HepG2 (cell line): ENCODE results near the gene AIP. TPM values are rescaled to one million over a fixed set of nuclear protein-coding genes. Genes with fewer than 3 reads are reported as not detected.

ENCODE experiments used
- ATAC-seq: fragments of 200-7000 bp; cut with Tn5 transposase; 3 replicates; pipeline ENCODE4 v1.9.1; 2020; ENCODE audit warnings: mild to moderate bottlenecking, moderate library complexity
- BruUV-seq: library from RNA; stranded (reverse); fragments of 400-500 nt; replicated peaks from 2 replicates; lab custom pipeline; 2021; lab: Mats Ljungman, UMichigan
- CTCF ChIA-PET: fragments of 300-600 bp; formaldehyde crosslinking; extraction: SDS; loops from one replicate; lab custom pipeline; 2021; ENCODE audit warnings: low total read pairs, inconsistent platforms, low intra/inter-chr PET ratio; lab: Yijun Ruan, JAX
- POLR2A ChIA-PET: fragments of 350-600 bp; sonication (Branson Sonifier 250); formaldehyde crosslinking; loops from one replicate; lab custom pipeline; 2020; ENCODE audit warnings: antibody characterized with exemption, inconsistent platforms; lab: Yijun Ruan, JAX
- DNase-seq: peaks from one replicate; pipeline ENCODE4 v3.0.0-alpha.2; 2015; ENCODE audit warnings: low spot score
- FAIRE-seq: peaks from 3 replicates; lab custom pipeline; 2011; peaks lifted over from hg19 to GRCh38; lab: Jason Lieb, UNC
- H2AFZ ChIP-seq: one replicate; pipeline ENCODE4 v1.6.1; 2011; ENCODE audit warnings: low read length, inconsistent platforms
- H3K27ac ChIP-seq: fragments of 300-600 bp; 3 replicates; pipeline ENCODE4 v1.8.0; 2011; ENCODE audit warnings: mixed run types, mild to moderate bottlenecking, mixed read lengths, low read length, inconsistent platforms; ENCODE audit not compliant: insufficient read depth; ENCODE audit errors: extremely low read length
- H3K27me3 ChIP-seq, 2 experiments: fragments of 200-600 bp in 1 of 2; 2 replicates in 1 of 2; 3 replicates in 1 of 2; pipeline versions ENCODE4 v1.6.0 to v1.8.0; 2011; ENCODE audit warnings: low read length in 2 of 2, mild to moderate bottlenecking in 2 of 2, moderate library complexity in 2 of 2, inconsistent platforms in 1 of 2; ENCODE audit not compliant: insufficient read depth in 2 of 2, control insufficient read depth in 1 of 2
- H3K36me3 ChIP-seq, 2 experiments: fragments of 200-600 bp in 1 of 2; replicated peaks in 1 of 2; 2 replicates in 1 of 2; 3 replicates in 1 of 2; pipeline versions ENCODE4 v1.5.1 to v1.8.0; 2011; ENCODE audit warnings: low read length in 2 of 2, inconsistent platforms in 1 of 2; ENCODE audit not compliant: insufficient read depth in 2 of 2, control insufficient read depth in 1 of 2
- H3K4me1 ChIP-seq: 2 replicates; pipeline ENCODE4 v1.5.1; 2012; ENCODE audit warnings: low read length, inconsistent platforms; ENCODE audit not compliant: insufficient read depth
- H3K4me2 ChIP-seq: 2 replicates; pipeline ENCODE4 v1.6.0; 2011; ENCODE audit warnings: low read depth, low read length, inconsistent platforms
- H3K4me3 ChIP-seq, 3 experiments: fragments of 200-600 bp in 1 of 3; sonication (generic), shearing (Covaris generic) in 1 of 3; replicated peaks in 1 of 3; 2 replicates each; pipeline ENCODE4 v1.5.1; 2011 to 2016; ENCODE audit warnings: low read length in 3 of 3, inconsistent platforms in 2 of 3, low read depth in 2 of 3, mild to moderate bottlenecking in 2 of 3, control low read depth in 1 of 3, mixed read lengths in 1 of 3; ENCODE audit not compliant: insufficient read depth in 1 of 3
- H3K79me2 ChIP-seq: one replicate; pipeline ENCODE4 v1.6.1; 2011; ENCODE audit warnings: low read length, inconsistent platforms; ENCODE audit not compliant: insufficient read depth
- H3K9ac ChIP-seq: 2 replicates; pipeline ENCODE4 v1.6.0; 2011; ENCODE audit warnings: mild to moderate bottlenecking, low read depth, low read length, inconsistent platforms; ENCODE audit not compliant: insufficient read depth
- H3K9me3 ChIP-seq: 2 replicates; pipeline ENCODE4 v1.5.1; 2012; ENCODE audit warnings: mild to moderate bottlenecking, low read length
- H4K20me1 ChIP-seq: 2 replicates; pipeline ENCODE4 v1.6.0; 2011; ENCODE audit warnings: inconsistent platforms, mild to moderate bottlenecking, low read length, moderate library complexity; ENCODE audit not compliant: insufficient read depth
- DNMT1 ChIP-seq: sonication (generic); formaldehyde crosslinking; IDR thresholded peaks from 2 replicates; pipeline ENCODE4 v1.5.1; 2020; ENCODE audit warnings: mild to moderate bottlenecking, missing genetic modification reagents
- HIVEP1 ChIP-seq: sonication (generic); formaldehyde crosslinking; IDR thresholded peaks from 2 replicates; pipeline ENCODE4 v1.4.0; 2020; ENCODE audit warnings: mild to moderate bottlenecking, missing genetic modification reagents
- KDM6A ChIP-seq: IDR thresholded peaks from 2 replicates; pipeline ENCODE4 v1.6.1; 2016; ENCODE audit warnings: low read depth
- NKX3-1 ChIP-seq: sonication (generic); formaldehyde crosslinking; IDR thresholded peaks from 2 replicates; pipeline ENCODE4 v1.5.0; 2020; ENCODE audit warnings: missing genetic modification reagents
- PPARG ChIP-seq: conservative IDR thresholded peaks from 2 replicates; pipeline ENCODE4 v1.6.1; 2016; ENCODE audit warnings: missing biosample characterization, missing genetic modification reagents
- RBM39 ChIP-seq: fragments of 200-400 bp; formaldehyde crosslinking; IDR thresholded peaks from one replicate; pipeline ENCODE4 v1.6.1; 2018; ENCODE audit warnings: antibody characterized with exemption, mild to moderate bottlenecking, low read depth, low read length; ENCODE audit not compliant: poor library complexity, severe bottlenecking
- SKIL ChIP-seq: sonication (generic); formaldehyde crosslinking; IDR thresholded peaks from 2 replicates; pipeline ENCODE4 v1.8.0; 2022; ENCODE audit warnings: missing genetic modification reagents, mild to moderate bottlenecking, moderate library complexity, borderline replicate concordance
- ZNF235 ChIP-seq: sonication (generic); formaldehyde crosslinking; IDR thresholded peaks from 2 replicates; pipeline ENCODE4 v1.8.1; 2023; ENCODE audit warnings: mild to moderate bottlenecking, missing genetic modification reagents, borderline replicate concordance
- ZNF468 ChIP-seq: sonication (generic); formaldehyde crosslinking; IDR thresholded peaks from 2 replicates; pipeline ENCODE4 v1.8.0; 2022; ENCODE audit warnings: mild to moderate bottlenecking, moderate library complexity, missing genetic modification reagents
- ZNF547 ChIP-seq: sonication (generic); formaldehyde crosslinking; IDR thresholded peaks from 2 replicates; pipeline ENCODE4 v1.5.1; 2020; ENCODE audit warnings: mild to moderate bottlenecking, missing genetic modification reagents
- ZNF737 ChIP-seq: sonication (generic); formaldehyde crosslinking; IDR thresholded peaks from 2 replicates; pipeline ENCODE4 v1.5.0; 2020; ENCODE audit warnings: missing genetic modification reagents, mild to moderate bottlenecking, borderline replicate concordance
- WGBS: methylation state at CpG from one replicate; pipeline ENCODE4 v1.1.6; 2017; ENCODE audit warnings: low lambda C conversion rate; 5-methylcytosine and 5-hydroxymethylcytosine counted together
- in situ Hi-C: cut with HindIII; loops from 2 replicates; pipeline ENCODE4 v1.10.0; 2017; ENCODE audit warnings: low pct_unique_long_range_greater_than_20kb; ENCODE audit not compliant: extremely low pct_ligation_motif_present
- intact Hi-C: fragments of 100-400 bp; cut with micrococcal nuclease; formaldehyde crosslinking; loops from one replicate; pipeline ENCODE4 v1.10.0; 2022; ENCODE audit not compliant: unreplicated experiment
- polyA plus RNA-seq, 8 experiments: library from polyadenylated mRNA; depleted of rRNA in 3 of 8; stranded (reverse) in 7 of 8; unstranded in 1 of 8; fragments of >200 nt; fragmentation: Illumina TruSeq in 4 of 8; extraction: Trizol in 4 of 8; gene quantifications; 2 replicates each; pipeline versions ENCODE4 v1.2.1 to v1.2.3, GENCODE V29; 2011 to 2016; ENCODE audit warnings: low read depth in 4 of 8, missing spikeins in 1 of 8, mixed read lengths in 1 of 8; ENCODE audit not compliant: insufficient read depth in 1 of 8
- total RNA-seq, 5 experiments: library from RNA; depleted of rRNA; stranded (reverse); fragments of >200 nt; fragmentation: Illumina TruSeq; extraction: Trizol; gene quantifications; 2 replicates each; pipeline ENCODE4 v1.2.3, GENCODE V29; 2016; ENCODE audit warnings: low read depth in 1 of 5
- TF ChIP-seq, protein P1 (sequence below): sonication (generic); formaldehyde crosslinking; IDR thresholded peaks from 2 replicates; pipeline ENCODE4; 2020; ENCODE audit warnings: missing genetic modification reagents, mild to moderate bottlenecking, borderline replicate concordance
- TF ChIP-seq, protein P2 (sequence below): sonication (generic); formaldehyde crosslinking; IDR thresholded peaks from 2 replicates; pipeline ENCODE4 v1.4.0; 2020; ENCODE audit warnings: missing genetic modification reagents

The AIP gene
- total and polyA plus RNA-seq, 2 of the 13 experiments (the other 11 are each of a cell fraction or from before 2014, with no cell fraction given): 51.8 to 110 TPM

DNA sequence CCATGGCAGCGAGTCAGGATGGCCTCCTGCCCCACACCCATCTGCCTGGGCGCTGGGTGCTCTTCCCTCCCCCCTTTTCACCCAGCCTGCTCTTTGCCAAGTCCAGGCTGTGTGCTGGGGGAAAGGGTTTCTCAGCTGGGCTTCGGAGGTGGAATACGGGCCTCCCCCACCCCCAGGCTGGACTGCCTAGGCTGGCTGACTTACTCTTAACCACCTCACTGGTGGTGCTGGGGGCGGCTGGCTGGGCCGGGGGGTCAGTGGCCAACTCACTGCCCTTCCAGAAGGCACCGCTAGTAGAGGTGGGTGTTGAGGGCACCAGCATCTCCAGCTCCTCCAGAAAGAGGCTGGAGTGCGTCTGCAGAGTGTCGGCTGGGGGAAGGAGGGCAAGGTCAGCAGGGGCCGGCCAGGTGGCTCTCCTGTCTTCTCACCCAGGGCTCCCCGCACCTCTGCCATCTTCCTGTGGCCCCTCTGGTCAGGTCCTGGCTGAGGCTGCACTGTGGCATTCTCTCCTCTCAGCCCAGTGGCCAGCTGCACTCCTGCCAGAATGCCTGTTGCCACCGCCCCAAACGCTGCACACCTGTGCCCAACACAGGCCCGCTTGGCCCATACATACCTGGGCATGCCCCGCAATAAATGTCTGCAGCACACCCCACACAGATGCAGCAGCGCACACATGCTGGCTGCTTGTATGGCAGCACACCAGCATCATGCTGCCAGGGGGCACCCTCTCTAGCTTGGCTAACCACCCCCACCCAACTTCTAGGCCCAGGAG lies 12.6 kb downstream of the AIP start (continued):
- TF ChIP-seq, protein P1, sequence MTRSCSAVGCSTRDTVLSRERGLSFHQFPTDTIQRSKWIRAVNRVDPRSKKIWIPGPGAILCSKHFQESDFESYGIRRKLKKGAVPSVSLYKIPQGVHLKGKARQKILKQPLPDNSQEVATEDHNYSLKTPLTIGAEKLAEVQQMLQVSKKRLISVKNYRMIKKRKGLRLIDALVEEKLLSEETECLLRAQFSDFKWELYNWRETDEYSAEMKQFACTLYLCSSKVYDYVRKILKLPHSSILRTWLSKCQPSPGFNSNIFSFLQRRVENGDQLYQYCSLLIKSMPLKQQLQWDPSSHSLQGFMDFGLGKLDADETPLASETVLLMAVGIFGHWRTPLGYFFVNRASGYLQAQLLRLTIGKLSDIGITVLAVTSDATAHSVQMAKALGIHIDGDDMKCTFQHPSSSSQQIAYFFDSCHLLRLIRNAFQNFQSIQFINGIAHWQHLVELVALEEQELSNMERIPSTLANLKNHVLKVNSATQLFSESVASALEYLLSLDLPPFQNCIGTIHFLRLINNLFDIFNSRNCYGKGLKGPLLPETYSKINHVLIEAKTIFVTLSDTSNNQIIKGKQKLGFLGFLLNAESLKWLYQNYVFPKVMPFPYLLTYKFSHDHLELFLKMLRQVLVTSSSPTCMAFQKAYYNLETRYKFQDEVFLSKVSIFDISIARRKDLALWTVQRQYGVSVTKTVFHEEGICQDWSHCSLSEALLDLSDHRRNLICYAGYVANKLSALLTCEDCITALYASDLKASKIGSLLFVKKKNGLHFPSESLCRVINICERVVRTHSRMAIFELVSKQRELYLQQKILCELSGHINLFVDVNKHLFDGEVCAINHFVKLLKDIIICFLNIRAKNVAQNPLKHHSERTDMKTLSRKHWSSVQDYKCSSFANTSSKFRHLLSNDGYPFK (CRISPR knock-in tag): no peak
- no peak for TF ChIP-seq KDM6A
- no peak for TF ChIP-seq RBM39
- TF ChIP-seq ZNF547 (CRISPR knock-in tag): no peak

DNA sequence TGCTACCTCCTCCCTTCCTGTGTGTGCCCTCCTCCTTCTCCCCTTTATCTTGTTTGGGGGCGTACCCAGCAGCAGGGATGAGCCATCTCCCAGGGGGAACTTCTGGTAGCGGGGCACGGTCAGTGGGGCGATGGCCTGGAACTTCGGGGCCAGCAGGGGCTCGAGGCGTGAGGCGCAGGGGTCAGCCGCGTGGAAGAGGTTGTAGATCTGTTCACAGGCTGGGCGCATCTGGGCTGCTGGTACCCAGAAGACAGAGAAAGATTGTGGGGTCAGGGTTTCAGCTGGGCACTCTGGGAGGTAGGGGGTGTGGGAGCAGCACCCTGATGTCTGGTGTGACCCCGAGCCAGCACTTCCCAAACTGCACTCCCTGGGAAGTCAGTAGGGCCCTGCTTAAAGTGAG lies 13.3 kb downstream of the AIP start:
- no TSS peak for BruUV-seq
- Histone ChIP-seq H3K4me3 (no peak overlapping the region), H3K9me3 (no peaks in the 10 kb centered on the region), H3K27ac (no peak overlapping the region), H3K9ac (no peak overlapping the region), H3K36me3 (peaks cover 1 to 3% of the 10 kb centered on the region in 2 experiments; a peak in 2 of 5 replicates), H4K20me1 (no peaks in the 10 kb centered on the region), H3K27me3 (no peaks in the 10 kb centered on the region), H3K79me2 (no peaks in the 10 kb centered on the region), H3K4me1 (no peaks in the 10 kb centered on the region), H3K4me2 (no peak overlapping the region), H2AFZ (no peak overlapping the region)
- in situ Hi-C loops: no loop called here
- DNase-seq (no peak), FAIRE-seq (no peak), ATAC-seq (no peak)
- ChIA-PET CTCF (no interaction called here), POLR2A (no interaction called here)
- 98% methylated on average over 10 of the region's 12 CpGs for whole genome bisulfite sequencing
- intact Hi-C loops: no loop called here
- TF ChIP-seq ZNF737 (CRISPR knock-in tag) (no peak), PPARG (CRISPR knock-in tag) (no peak), HIVEP1 (CRISPR knock-in tag) (no peak), SKIL (CRISPR knock-in tag) (no peak), ZNF468 (no peak), ZNF235 (CRISPR knock-in tag) (no peak), DNMT1 (CRISPR knock-in tag) (no peak), NKX3-1 (CRISPR knock-in tag) (no peak)
- TF ChIP-seq, protein P2, sequence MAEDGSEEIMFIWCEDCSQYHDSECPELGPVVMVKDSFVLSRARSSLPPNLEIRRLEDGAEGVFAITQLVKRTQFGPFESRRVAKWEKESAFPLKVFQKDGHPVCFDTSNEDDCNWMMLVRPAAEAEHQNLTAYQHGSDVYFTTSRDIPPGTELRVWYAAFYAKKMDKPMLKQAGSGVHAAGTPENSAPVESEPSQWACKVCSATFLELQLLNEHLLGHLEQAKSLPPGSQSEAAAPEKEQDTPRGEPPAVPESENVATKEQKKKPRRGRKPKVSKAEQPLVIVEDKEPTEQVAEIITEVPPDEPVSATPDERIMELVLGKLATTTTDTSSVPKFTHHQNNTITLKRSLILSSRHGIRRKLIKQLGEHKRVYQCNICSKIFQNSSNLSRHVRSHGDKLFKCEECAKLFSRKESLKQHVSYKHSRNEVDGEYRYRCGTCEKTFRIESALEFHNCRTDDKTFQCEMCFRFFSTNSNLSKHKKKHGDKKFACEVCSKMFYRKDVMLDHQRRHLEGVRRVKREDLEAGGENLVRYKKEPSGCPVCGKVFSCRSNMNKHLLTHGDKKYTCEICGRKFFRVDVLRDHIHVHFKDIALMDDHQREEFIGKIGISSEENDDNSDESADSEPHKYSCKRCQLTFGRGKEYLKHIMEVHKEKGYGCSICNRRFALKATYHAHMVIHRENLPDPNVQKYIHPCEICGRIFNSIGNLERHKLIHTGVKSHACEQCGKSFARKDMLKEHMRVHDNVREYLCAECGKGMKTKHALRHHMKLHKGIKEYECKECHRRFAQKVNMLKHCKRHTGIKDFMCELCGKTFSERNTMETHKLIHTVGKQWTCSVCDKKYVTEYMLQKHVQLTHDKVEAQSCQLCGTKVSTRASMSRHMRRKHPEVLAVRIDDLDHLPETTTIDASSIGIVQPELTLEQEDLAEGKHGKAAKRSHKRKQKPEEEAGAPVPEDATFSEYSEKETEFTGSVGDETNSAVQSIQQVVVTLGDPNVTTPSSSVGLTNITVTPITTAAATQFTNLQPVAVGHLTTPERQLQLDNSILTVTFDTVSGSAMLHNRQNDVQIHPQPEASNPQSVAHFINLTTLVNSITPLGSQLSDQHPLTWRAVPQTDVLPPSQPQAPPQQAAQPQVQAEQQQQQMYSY (CRISPR knock-in tag): no peak
